Smooth muscle cell (in vitro differentiated cells): Measurements from ENCODE around the gene RASSF7. TPM values are rescaled to one million over a fixed set of nuclear protein-coding genes. Genes with fewer than 3 reads are reported as not detected.

Experiments used
- DNase-seq: peaks from one replicate; lab custom pipeline; 2025; ENCODE audit not compliant: unreplicated experiment; lab: John Stamatoyannopoulos, UW
- H2AFZ ChIP-seq: fragments of 200-600 bp; sonication (generic); 2 replicates; pipeline ENCODE4 v1.6.0; 2016; ENCODE audit warnings: antibody characterized with exemption, low read depth, mild to moderate bottlenecking
- H3F3A ChIP-seq: fragments of 200-600 bp; sonication (generic); 2 replicates; pipeline ENCODE4 v1.6.0; 2017; ENCODE audit warnings: antibody characterized with exemption, low read depth
- H3K27ac ChIP-seq: fragments of 200-600 bp; sonication (generic); 2 replicates; pipeline ENCODE4 v1.5.1; 2016; ENCODE audit warnings: low read depth, mild to moderate bottlenecking
- H3K27me3 ChIP-seq: fragments of 200-600 bp; sonication (generic); 2 replicates; pipeline ENCODE4 v1.6.1; 2016; ENCODE audit warnings: low read depth, mild to moderate bottlenecking
- H3K36me3 ChIP-seq: fragments of 200-600 bp; sonication (generic); 2 replicates; pipeline ENCODE4 v1.5.1; 2016; ENCODE audit warnings: low read depth
- H3K4me1 ChIP-seq: fragments of 200-600 bp; sonication (generic); 2 replicates; pipeline ENCODE4 v1.5.1; 2016; ENCODE audit warnings: low read depth
- H3K4me2 ChIP-seq: fragments of 200-600 bp; sonication (generic); 2 replicates; pipeline ENCODE4 v1.6.0; 2016; ENCODE audit warnings: mild to moderate bottlenecking
- H3K4me3 ChIP-seq: fragments of 200-600 bp; sonication (generic); 2 replicates; pipeline ENCODE4 v1.5.1; 2016; ENCODE audit warnings: mild to moderate bottlenecking
- H3K79me2 ChIP-seq: fragments of 200-600 bp; sonication (generic); 2 replicates; pipeline ENCODE4 v1.6.0; 2016; ENCODE audit warnings: low read depth, mild to moderate bottlenecking
- H3K9ac ChIP-seq: fragments of 200-600 bp; sonication (generic); 2 replicates; pipeline ENCODE4 v1.6.0; 2016; ENCODE audit warnings: low read depth
- H3K9me3 ChIP-seq: fragments of 200-600 bp; sonication (generic); replicated peaks from 2 replicates; pipeline ENCODE4 v1.5.1; 2016; ENCODE audit warnings: low read depth
- H4K20me1 ChIP-seq: fragments of 200-600 bp; sonication (generic); 2 replicates; pipeline ENCODE4 v1.6.0; 2016; ENCODE audit warnings: low read depth
- CTCF ChIP-seq: fragments of 200-600 bp; sonication (generic); IDR thresholded peaks from 2 replicates; pipeline ENCODE4 v1.5.1; 2017; ENCODE audit warnings: borderline replicate concordance, mild to moderate bottlenecking, antibody characterized with exemption; ENCODE audit not compliant: insufficient read depth, poor library complexity, severe bottlenecking
- WGBS: methylation state at CpG from one replicate; pipeline ENCODE4 v1.1.7; 2016; ENCODE audit warnings: low lambda C conversion rate; 5-methylcytosine and 5-hydroxymethylcytosine counted together
- polyA plus RNA-seq: library from polyadenylated mRNA; unstranded; fragments of >200 nt; fragmentation: Nextera tagmentation; extraction: Ambion mirVana; gene quantifications from 2 replicates; pipeline ENCODE4 v1.2.1, GENCODE V29; 2016
- total RNA-seq: library from RNA; depleted of rRNA; stranded (reverse); fragments of >200 nt; gene quantifications from 2 replicates; pipeline ENCODE4 v1.2.3, GENCODE V29; 2014

RASSF7 gene
- total and polyA plus RNA-seq, 2 experiments from 2014 or later = 18.6 to 20.4 TPM

DNA sequence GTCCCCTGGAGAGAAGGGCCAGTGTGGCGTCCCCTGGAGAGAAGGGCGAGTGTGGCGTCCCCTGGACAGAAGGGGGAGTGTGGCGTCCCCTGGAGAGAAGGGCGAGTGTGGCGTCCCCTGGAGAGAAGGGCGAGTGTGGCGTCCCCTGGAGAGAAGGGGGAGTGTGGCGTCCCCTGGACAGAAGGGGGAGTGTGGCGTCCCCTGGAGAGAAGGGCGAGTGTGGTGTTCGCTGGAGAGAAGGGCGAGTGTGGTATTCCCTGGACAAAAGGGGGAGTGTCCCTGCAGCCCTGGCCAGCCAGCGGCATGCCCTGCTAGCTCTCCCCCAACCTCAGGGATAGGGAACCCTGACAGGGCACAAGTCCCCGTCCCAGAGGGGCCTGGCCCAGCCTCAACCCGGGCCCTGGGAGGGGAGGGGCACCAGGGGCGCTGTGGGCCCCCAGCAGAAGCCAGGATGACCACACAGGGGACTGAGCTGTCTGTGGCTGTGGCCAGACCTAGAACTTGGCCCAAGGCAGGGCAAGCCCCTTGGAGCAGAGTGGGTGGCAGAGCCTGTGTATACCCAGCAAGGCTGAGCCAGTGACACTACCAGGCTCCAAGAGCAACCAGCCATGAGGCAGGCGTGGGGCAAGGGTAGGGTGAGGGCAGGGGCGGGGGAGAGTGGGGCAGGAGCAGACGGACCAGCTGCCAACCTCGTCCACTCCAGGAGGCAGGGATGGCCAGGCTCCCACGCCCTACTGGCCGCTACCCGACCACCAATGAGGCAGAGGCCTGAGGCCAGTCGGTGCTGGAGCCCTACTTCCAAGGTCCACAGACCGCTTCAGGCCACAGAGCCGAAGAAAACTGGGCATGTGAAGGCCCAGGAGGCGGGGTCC lies 29.6 kb upstream of the RASSF7 start:
- Histone ChIP-seq H2AFZ (no peak overlapping the region), H3K4me3 (no peak overlapping the region), H3K36me3 (no peaks in the 10 kb centered on the region), H3K9me3 (no peaks in the 10 kb centered on the region), H3K27me3 (no peaks in the 10 kb centered on the region), H3K4me1 (no peaks in the 10 kb centered on the region), H3K4me2 (no peak overlapping the region), H3F3A (no peaks in the 10 kb centered on the region), H3K27ac (no peak overlapping the region), H4K20me1 (peaks cover 35% of the 10 kb centered on the region), H3K9ac (no peak overlapping the region), H3K79me2 (peaks cover 16% of the 10 kb centered on the region)
- no peak for TF ChIP-seq CTCF
- 96% methylated on average over 20 of the region's 28 CpGs for WGBS
- no peak for DNase-seq

- Histone ChIP-seq H3K36me3 (no peaks in the 10 kb centered on the region), H3K4me2 (no peak overlapping the region), H3K27me3 (no peaks in the 10 kb centered on the region), H3F3A (no peaks in the 10 kb centered on the region), H4K20me1 (peaks cover 35% of the 10 kb centered on the region), H3K9ac (no peak overlapping the region), H3K27ac (no peak overlapping the region), H2AFZ (no peak overlapping the region), H3K4me3 (no peak overlapping the region), H3K4me1 (no peaks in the 10 kb centered on the region), H3K9me3 (no peaks in the 10 kb centered on the region), H3K79me2 (peaks cover 16% of the 10 kb centered on the region)
- no peak for DNase-seq
- WGBS = 99% methylated on average over 18 of the region's 18 CpGs
- TF ChIP-seq CTCF = no peak
Observed at GRCh38 chr11:531919-532526, 28.7 kb upstream of the RASSF7 start.

DNA sequence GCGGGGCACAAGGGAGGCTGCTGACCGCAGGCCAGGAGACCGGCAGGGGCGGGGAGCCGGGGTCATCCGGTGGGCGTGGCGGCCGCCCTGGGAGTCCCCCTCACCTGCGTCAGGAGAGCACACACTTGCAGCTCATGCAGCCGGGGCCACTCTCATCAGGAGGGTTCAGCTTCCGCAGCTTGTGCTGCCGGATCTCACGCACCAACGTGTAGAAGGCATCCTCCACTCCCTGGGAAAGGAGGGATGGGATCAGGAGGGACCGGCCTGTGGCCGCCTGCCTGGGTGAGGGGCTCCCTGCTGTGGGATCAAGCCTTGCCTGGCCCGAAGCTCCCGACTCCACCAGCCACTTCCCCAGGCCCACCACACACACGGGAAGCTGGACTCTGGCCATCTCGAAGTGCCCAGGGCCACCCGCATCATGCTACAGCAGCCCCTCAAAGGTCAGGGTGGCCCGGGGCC lies 28.2 kb upstream of the RASSF7 start:
- H3K9ac ChIP-seq = no peak overlapping the region
- 94% methylated on average over 21 of the region's 23 CpGs for WGBS
- no peak overlapping the region for H2AFZ ChIP-seq

More for the DNA sequence above, 28.2 kb upstream of the RASSF7 start:
- no peak overlapping the region for H3K4me3 ChIP-seq
- H4K20me1 ChIP-seq = peaks cover 35% of the 10 kb centered on the region
- no peak for DNase-seq
- no peaks in the 10 kb centered on the region for H3K9me3 ChIP-seq
- no peak overlapping the region for H3K4me2 ChIP-seq
- no peak overlapping the region for H3K27ac ChIP-seq
- H3K27me3 ChIP-seq = no peaks in the 10 kb centered on the region
- no peaks in the 10 kb centered on the region for H3K36me3 ChIP-seq
- no peaks in the 10 kb centered on the region for H3F3A ChIP-seq
- peaks cover 2% of the 10 kb centered on the region for H3K4me1 ChIP-seq
- TF ChIP-seq CTCF = no peak
- peaks cover 16% of the 10 kb centered on the region for H3K79me2 ChIP-seq
